ENCODE measurements around the gene BAK1. TPM values are rescaled to one million over a fixed set of nuclear protein-coding genes. Genes with fewer than 3 reads are reported as not detected.
A peak's percentile ranks its signal among the peaks of the same experiment; 100 is the strongest.

The BAK1 gene
- total and polyA plus RNA-seq, 2 of the 13 experiments (the other 11 are each of a cell fraction or from before 2014, with no cell fraction given) = 15.0 to 23.8 TPM

DNA sequence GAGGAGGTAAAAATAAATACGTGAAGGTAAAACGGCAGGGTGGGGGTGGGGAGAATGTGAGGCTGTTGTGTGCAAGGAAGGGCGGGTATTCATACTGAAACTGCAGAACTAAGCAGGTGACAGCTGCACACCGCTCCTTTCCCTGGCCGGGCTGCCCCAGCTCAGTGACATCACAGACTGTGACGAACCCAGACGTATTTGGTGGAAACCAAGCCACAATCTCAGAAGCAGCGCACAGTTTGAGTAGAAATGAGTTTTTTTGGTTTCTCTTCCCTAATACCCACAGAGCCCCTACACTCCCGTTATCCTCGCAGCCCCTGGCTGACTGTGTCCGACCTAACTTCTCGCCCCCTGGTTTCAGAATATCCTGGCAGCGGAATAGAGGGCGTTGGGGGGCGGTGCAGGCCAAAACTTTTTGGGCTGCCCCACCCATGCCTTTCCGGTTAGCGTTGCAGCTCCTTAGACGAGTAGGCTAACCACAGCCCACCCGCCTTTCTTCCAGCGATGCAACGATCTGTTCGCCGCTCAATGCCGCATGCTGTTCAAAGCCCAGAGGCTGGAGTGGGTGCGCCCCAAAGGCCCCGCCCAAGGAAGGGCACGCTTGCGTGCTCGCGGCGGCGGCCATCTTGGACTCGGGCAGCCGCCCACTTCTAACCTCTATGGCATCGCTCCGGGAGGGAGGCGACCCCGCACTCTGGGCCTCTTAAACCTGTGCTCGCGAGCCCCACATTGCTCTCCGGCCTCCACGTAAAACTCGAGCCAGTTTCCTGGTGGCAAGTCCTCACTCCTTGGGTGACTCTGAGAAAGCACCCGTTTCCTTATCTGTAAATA, 9.1 kb downstream of the BAK1 start (continued):
- TF ChIP-seq, protein P1, sequence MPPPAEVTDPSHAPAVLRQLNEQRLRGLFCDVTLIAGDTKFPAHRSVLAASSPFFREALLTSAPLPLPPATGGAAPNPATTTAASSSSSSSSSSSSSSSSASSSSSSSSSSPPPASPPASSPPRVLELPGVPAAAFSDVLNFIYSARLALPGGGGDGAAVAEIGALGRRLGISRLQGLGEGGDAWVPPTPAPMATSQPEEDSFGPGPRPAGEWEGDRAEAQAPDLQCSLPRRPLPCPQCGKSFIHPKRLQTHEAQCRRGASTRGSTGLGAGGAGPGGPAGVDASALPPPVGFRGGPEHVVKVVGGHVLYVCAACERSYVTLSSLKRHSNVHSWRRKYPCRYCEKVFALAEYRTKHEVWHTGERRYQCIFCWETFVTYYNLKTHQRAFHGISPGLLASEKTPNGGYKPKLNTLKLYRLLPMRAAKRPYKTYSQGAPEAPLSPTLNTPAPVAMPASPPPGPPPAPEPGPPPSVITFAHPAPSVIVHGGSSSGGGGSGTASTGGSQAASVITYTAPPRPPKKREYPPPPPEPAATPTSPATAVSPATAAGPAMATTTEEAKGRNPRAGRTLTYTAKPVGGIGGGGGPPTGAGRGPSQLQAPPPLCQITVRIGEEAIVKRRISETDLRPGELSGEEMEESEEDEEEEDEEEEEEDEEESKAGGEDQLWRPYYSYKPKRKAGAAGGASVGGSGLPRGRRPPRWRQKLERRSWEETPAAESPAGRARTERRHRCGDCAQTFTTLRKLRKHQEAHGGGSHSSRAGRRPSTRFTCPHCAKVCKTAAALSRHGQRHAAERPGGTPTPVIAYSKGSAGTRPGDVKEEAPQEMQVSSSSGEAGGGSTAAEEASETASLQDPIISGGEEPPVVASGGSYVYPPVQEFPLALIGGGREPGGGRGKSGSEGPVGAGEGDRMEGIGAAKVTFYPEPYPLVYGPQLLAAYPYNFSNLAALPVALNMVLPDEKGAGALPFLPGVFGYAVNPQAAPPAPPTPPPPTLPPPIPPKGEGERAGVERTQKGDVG (CRISPR knock-in tag; IDR thresholded peaks at IDR 0.05; ENCODE audit: borderline replicate concordance) = 0 out of 2 replicates have a peak, but pooled peaks have one; percentile 71
- TF ChIP-seq, protein P2, sequence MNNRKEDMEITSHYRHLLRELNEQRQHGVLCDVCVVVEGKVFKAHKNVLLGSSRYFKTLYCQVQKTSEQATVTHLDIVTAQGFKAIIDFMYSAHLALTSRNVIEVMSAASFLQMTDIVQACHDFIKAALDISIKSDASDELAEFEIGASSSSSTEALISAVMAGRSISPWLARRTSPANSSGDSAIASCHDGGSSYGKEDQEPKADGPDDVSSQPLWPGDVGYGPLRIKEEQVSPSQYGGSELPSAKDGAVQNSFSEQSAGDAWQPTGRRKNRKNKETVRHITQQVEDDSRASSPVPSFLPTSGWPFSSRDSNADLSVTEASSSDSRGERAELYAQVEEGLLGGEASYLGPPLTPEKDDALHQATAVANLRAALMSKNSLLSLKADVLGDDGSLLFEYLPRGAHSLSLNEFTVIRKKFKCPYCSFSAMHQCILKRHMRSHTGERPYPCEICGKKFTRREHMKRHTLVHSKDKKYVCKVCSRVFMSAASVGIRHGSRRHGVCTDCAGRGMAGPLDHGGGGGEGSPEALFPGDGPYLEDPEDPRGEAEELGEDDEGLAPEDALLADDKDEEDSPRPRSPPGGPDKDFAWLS (CRISPR knock-in tag; IDR thresholded peaks at IDR 0.05; ENCODE audit: borderline replicate concordance) = no peak
- no peak for TF ChIP-seq MYNN (CRISPR knock-in tag; IDR thresholded peaks at IDR 0.05; ENCODE audit: low read depth)
- TF ChIP-seq ZNF546 (CRISPR knock-in tag; conservative IDR thresholded peaks at IDR 0.05) = no peak
- no peak for TF ChIP-seq ZFP90 (CRISPR knock-in tag; IDR thresholded peaks at IDR 0.05; ENCODE audit: borderline replicate concordance)
- TF ChIP-seq, protein P3, sequence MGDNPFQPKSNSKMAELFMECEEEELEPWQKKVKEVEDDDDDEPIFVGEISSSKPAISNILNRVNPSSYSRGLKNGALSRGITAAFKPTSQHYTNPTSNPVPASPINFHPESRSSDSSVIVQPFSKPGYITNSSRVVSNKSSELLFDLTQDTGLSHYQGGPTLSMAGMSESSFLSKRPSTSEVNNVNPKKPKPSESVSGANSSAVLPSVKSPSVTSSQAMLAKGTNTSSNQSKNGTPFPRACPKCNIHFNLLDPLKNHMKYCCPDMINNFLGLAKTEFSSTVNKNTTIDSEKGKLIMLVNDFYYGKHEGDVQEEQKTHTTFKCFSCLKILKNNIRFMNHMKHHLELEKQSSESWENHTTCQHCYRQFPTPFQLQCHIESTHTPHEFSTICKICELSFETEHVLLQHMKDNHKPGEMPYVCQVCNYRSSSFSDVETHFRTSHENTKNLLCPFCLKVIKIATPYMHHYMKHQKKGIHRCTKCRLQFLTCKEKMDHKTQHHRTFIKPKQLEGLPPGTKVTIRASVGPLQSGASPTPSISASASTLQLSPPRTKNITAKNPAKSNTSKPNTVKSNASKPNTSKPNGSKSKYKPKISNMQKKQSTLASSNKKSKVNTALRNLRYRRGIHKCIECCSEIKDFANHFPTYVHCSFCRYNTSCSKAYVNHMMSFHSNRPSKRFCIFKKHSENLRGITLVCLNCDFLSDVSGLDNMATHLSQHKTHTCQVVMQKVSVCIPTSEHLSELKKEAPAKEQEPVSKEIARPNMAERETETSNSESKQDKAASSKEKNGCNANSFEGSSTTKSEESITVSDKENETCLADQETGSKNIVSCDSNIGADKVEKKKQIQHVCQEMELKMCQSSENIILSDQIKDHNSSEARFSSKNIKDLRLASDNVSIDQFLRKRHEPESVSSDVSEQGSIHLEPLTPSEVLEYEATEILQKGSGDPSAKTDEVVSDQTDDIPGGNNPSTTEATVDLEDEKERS (CRISPR knock-in tag; IDR thresholded peaks at IDR 0.05) = peak; percentile 56; the same call in 1 of the 2 replicates
- TF ChIP-seq ZNF460 (CRISPR knock-in tag; IDR thresholded peaks at IDR 0.05; ENCODE audit: borderline replicate concordance) = no peak
- TF ChIP-seq, protein P4, sequence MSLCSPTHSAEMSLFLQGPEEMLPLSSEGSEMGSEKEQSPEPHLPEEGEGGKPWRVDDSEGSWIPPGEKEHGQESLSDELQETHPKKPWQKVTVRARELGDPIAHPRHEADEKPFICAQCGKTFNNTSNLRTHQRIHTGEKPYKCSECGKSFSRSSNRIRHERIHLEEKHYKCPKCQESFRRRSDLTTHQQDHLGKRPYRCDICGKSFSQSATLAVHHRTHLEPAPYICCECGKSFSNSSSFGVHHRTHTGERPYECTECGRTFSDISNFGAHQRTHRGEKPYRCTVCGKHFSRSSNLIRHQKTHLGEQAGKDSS (CRISPR knock-in tag; IDR thresholded peaks at IDR 0.05; ENCODE audit: borderline replicate concordance, low read depth) = 0 out of 2 replicates have a peak, but pooled peaks have one; percentile 45
- TF ChIP-seq MBD4 (IDR thresholded peaks at IDR 0.05; ENCODE audit: borderline replicate concordance, low read length) = no peak
- TF ChIP-seq, protein P5, sequence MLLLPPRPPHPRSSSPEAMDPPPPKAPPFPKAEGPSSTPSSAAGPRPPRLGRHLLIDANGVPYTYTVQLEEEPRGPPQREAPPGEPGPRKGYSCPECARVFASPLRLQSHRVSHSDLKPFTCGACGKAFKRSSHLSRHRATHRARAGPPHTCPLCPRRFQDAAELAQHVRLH (CRISPR knock-in tag; IDR thresholded peaks at IDR 0.05; ENCODE audit: borderline replicate concordance, low read depth) = peak; percentile 92
- TF ChIP-seq ELF3 (CRISPR knock-in tag; IDR thresholded peaks at IDR 0.05) = 0 out of 2 replicates have a peak, but pooled peaks have one; percentile 23
- TF ChIP-seq SUZ12 (IDR thresholded peaks at IDR 0.05; ENCODE audit: low read depth, low read length) = no peak
- TF ChIP-seq, protein P6, sequence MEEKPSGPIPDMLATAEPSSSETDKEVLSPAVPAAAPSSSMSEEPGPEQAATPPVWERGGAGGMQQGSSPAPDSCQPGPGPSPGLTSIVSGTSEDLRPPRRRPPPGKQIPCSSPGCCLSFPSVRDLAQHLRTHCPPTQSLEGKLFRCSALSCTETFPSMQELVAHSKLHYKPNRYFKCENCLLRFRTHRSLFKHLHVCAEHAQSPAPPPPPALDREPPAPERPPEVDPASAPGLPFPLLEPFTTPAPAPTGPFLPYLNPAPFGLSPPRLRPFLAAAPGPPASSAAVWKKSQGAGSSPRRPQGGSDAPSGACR (CRISPR knock-in tag; IDR thresholded peaks at IDR 0.05) = no peak
- TF ChIP-seq, protein P7, sequence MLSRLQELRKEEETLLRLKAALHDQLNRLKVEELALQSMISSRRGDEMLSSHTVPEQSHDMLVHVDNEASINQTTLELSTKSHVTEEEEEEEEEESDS (CRISPR knock-in tag; IDR thresholded peaks at IDR 0.05; ENCODE audit: borderline replicate concordance) = no peak
- TF ChIP-seq SRSF1 (optimal IDR thresholded peaks at IDR 0.05; ENCODE audit: low read depth, low read length) = no peak
- TF ChIP-seq ZNF3 (CRISPR knock-in tag; IDR thresholded peaks at IDR 0.05) = 0 out of 2 replicates have a peak, but pooled peaks have one; percentile 32
- no peak for TF ChIP-seq KAT2B (IDR thresholded peaks at IDR 0.05; ENCODE audit: borderline replicate concordance, low read depth, low read length)
- TF ChIP-seq ZNF644 (CRISPR knock-in tag; IDR thresholded peaks at IDR 0.05; ENCODE audit: low read depth) = no peak

Measured in HepG2 (cell line).